HepG2 (cell line): Measurements from ENCODE around the gene PIBF1. TPM values are rescaled to one million over a fixed set of nuclear protein-coding genes. Genes with fewer than 3 reads are reported as not detected.
A peak's percentile ranks its signal among the peaks of the same experiment; 100 is the strongest.

Experiments used
- CEBPZ ChIP-seq: IDR thresholded peaks from 2 replicates; pipeline ENCODE4 v1.6.1; 2012; ENCODE audit warnings: low read length, improper control_type of control experiment
- IKZF5 ChIP-seq: IDR thresholded peaks from 2 replicates; pipeline ENCODE4 v1.6.1; 2018; ENCODE audit warnings: missing genetic modification reagents, mild to moderate bottlenecking, missing compliant biosample characterization
- JUNB ChIP-seq: sonication (generic); formaldehyde crosslinking; IDR thresholded peaks from 2 replicates; pipeline ENCODE4 v1.8.0; 2022; ENCODE audit warnings: missing genetic modification reagents, mild to moderate bottlenecking, borderline replicate concordance
- MYC ChIP-seq: sonication (generic); formaldehyde crosslinking; IDR thresholded peaks from 2 replicates; pipeline ENCODE4 v1.9.0; 2021; ENCODE audit warnings: missing genetic modification reagents, borderline replicate concordance
- POLR2AphosphoS2 ChIP-seq: IDR thresholded peaks from 2 replicates; pipeline ENCODE4 v1.6.1; 2011; ENCODE audit warnings: low read depth, low read length, improper control_type of control experiment
- RBAK ChIP-seq: sonication (generic); formaldehyde crosslinking; IDR thresholded peaks from 2 replicates; pipeline ENCODE4 v1.5.1; 2020; ENCODE audit warnings: mild to moderate bottlenecking, missing genetic modification reagents
- SRSF9 ChIP-seq: fragments of 200-400 bp; formaldehyde crosslinking; IDR thresholded peaks from 2 replicates; pipeline ENCODE4 v1.6.1; 2018; ENCODE audit warnings: borderline replicate concordance, mild to moderate bottlenecking, low read depth, low read length; ENCODE audit not compliant: insufficient read depth, poor library complexity, severe bottlenecking
- STAG1 ChIP-seq: sonication (generic); formaldehyde crosslinking; IDR thresholded peaks from 2 replicates; pipeline ENCODE4 v1.4.0; 2020; ENCODE audit warnings: missing genetic modification reagents
- ZBTB1 ChIP-seq: sonication (generic); formaldehyde crosslinking; IDR thresholded peaks from 2 replicates; pipeline ENCODE4 v1.4.0; 2020; ENCODE audit warnings: missing genetic modification reagents, borderline replicate concordance
- ZNF451 ChIP-seq: sonication (generic); formaldehyde crosslinking; IDR thresholded peaks from 2 replicates; pipeline ENCODE4 v1.5.0; 2020; ENCODE audit warnings: mild to moderate bottlenecking, missing genetic modification reagents
- ZNF512 ChIP-seq: sonication (generic); formaldehyde crosslinking; IDR thresholded peaks from 2 replicates; pipeline ENCODE4 v1.4.0; 2020; ENCODE audit warnings: mild to moderate bottlenecking, missing genetic modification reagents
- ZNF850 ChIP-seq: sonication (generic); formaldehyde crosslinking; conservative IDR thresholded peaks from 2 replicates; pipeline ENCODE4 v1.9.0; 2021; ENCODE audit warnings: mild to moderate bottlenecking, missing genetic modification reagents
- ZSCAN12 ChIP-seq: sonication (generic); formaldehyde crosslinking; IDR thresholded peaks from 2 replicates; pipeline ENCODE4 v1.9.0; 2021; ENCODE audit warnings: mild to moderate bottlenecking, missing genetic modification reagents
- polyA plus RNA-seq, 8 experiments: library from polyadenylated mRNA; depleted of rRNA in 3 of 8; stranded (reverse) in 7 of 8; unstranded in 1 of 8; fragments of >200 nt; fragmentation: Illumina TruSeq in 4 of 8; extraction: Trizol in 4 of 8; gene quantifications; 2 replicates each; pipeline versions ENCODE4 v1.2.1 to v1.2.3, GENCODE V29; 2011 to 2016; ENCODE audit warnings: low read depth in 4 of 8, missing spikeins in 1 of 8, mixed read lengths in 1 of 8; ENCODE audit not compliant: insufficient read depth in 1 of 8
- total RNA-seq, 5 experiments: library from RNA; depleted of rRNA; stranded (reverse); fragments of >200 nt; fragmentation: Illumina TruSeq; extraction: Trizol; gene quantifications; 2 replicates each; pipeline ENCODE4 v1.2.3, GENCODE V29; 2016; ENCODE audit warnings: low read depth in 1 of 5
- TF ChIP-seq, protein P1 (sequence below): sonication (generic); formaldehyde crosslinking; IDR thresholded peaks from 2 replicates; pipeline ENCODE4 v1.5.0; 2020; ENCODE audit warnings: missing genetic modification reagents
- TF ChIP-seq, protein P2 (sequence below): IDR thresholded peaks from 2 replicates; pipeline ENCODE4 v1.4.0; 2020; ENCODE audit warnings: mild to moderate bottlenecking, missing genetic modification reagents

The PIBF1 gene
- total and polyA plus RNA-seq, 2 of the 13 experiments (the other 11 are each of a cell fraction or from before 2014, with no cell fraction given), result 4.2 to 15.8 TPM

- TF ChIP-seq, protein P1, sequence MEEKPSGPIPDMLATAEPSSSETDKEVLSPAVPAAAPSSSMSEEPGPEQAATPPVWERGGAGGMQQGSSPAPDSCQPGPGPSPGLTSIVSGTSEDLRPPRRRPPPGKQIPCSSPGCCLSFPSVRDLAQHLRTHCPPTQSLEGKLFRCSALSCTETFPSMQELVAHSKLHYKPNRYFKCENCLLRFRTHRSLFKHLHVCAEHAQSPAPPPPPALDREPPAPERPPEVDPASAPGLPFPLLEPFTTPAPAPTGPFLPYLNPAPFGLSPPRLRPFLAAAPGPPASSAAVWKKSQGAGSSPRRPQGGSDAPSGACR (CRISPR knock-in tag), result peak; percentile 61; the same call in 1 of the 2 replicates
- TF ChIP-seq RBAK (CRISPR knock-in tag), result no peak
- TF ChIP-seq ZNF451, result peak; percentile 78
- TF ChIP-seq SRSF9, result no peak
- TF ChIP-seq ZBTB1 (CRISPR knock-in tag), result no peak
- TF ChIP-seq ZNF512 (CRISPR knock-in tag), result no peak
- TF ChIP-seq CEBPZ, result no peak
- no peak for TF ChIP-seq POLR2AphosphoS2
- TF ChIP-seq ZNF850 (CRISPR knock-in tag), result no peak
- TF ChIP-seq, protein P2, sequence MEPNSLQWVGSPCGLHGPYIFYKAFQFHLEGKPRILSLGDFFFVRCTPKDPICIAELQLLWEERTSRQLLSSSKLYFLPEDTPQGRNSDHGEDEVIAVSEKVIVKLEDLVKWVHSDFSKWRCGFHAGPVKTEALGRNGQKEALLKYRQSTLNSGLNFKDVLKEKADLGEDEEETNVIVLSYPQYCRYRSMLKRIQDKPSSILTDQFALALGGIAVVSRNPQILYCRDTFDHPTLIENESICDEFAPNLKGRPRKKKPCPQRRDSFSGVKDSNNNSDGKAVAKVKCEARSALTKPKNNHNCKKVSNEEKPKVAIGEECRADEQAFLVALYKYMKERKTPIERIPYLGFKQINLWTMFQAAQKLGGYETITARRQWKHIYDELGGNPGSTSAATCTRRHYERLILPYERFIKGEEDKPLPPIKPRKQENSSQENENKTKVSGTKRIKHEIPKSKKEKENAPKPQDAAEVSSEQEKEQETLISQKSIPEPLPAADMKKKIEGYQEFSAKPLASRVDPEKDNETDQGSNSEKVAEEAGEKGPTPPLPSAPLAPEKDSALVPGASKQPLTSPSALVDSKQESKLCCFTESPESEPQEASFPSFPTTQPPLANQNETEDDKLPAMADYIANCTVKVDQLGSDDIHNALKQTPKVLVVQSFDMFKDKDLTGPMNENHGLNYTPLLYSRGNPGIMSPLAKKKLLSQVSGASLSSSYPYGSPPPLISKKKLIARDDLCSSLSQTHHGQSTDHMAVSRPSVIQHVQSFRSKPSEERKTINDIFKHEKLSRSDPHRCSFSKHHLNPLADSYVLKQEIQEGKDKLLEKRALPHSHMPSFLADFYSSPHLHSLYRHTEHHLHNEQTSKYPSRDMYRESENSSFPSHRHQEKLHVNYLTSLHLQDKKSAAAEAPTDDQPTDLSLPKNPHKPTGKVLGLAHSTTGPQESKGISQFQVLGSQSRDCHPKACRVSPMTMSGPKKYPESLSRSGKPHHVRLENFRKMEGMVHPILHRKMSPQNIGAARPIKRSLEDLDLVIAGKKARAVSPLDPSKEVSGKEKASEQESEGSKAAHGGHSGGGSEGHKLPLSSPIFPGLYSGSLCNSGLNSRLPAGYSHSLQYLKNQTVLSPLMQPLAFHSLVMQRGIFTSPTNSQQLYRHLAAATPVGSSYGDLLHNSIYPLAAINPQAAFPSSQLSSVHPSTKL (CRISPR knock-in tag), result peak; percentile 6
- TF ChIP-seq STAG1 (CRISPR knock-in tag), result no peak
- peak; percentile 53; the same call in 1 of the 2 replicates for TF ChIP-seq IKZF5 (CRISPR knock-in tag)
- peak; percentile 60 for TF ChIP-seq MYC
- TF ChIP-seq JUNB, result no peak
- no peak for TF ChIP-seq ZSCAN12 (CRISPR knock-in tag)
Measured at GRCh38 chr13:72781451-72782439, at the start of gene PIBF1, which contains the start of gene DIS3 (continued).
